Upper lobe of left lung (tissue), 4 donors: Measurements from ENCODE around the gene PIP5K1C.

Experiments
- EP300 ChIP-seq, 4 donors: sonication (generic); formaldehyde crosslinking; IDR thresholded peaks; one replicate each; pipeline ENCODE4 v1.5.1; 2017; ENCODE audit warnings: antibody characterized with exemption in 4 of 4, control low read depth in 2 of 4
- TF ChIP-seq, protein P1 (sequence below), 6 experiments: fragments of 450-650 bp in 4 of 6; fragments of 200-600 bp in 2 of 6; sonication (generic) in 2 of 6; IDR thresholded peaks; one replicate each; pipeline ENCODE4 v1.5.1; 2016 to 2019; ENCODE audit warnings: antibody characterized with exemption in 6 of 6

DNA sequence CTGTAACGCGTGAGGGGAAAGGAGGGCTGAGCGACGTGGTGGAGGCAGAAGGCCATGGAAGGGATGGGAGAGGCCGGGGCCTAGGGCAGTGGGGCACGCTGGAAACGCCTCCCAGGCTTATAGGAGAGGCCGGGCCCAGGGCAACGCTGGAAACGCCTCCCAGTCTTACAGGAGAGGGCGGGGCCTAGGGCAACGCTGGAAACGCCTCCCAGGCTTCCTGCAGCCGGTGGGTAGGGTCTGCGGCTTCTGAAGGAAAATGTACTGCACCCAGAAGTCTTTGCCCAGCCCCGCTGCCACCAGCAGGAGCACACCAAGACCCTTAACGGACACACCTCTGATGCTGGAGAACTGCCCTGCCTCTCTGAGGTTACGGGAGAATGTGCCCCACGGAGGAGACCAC is 82.8 kb downstream of the PIP5K1C start:
- TF ChIP-seq, protein P1, sequence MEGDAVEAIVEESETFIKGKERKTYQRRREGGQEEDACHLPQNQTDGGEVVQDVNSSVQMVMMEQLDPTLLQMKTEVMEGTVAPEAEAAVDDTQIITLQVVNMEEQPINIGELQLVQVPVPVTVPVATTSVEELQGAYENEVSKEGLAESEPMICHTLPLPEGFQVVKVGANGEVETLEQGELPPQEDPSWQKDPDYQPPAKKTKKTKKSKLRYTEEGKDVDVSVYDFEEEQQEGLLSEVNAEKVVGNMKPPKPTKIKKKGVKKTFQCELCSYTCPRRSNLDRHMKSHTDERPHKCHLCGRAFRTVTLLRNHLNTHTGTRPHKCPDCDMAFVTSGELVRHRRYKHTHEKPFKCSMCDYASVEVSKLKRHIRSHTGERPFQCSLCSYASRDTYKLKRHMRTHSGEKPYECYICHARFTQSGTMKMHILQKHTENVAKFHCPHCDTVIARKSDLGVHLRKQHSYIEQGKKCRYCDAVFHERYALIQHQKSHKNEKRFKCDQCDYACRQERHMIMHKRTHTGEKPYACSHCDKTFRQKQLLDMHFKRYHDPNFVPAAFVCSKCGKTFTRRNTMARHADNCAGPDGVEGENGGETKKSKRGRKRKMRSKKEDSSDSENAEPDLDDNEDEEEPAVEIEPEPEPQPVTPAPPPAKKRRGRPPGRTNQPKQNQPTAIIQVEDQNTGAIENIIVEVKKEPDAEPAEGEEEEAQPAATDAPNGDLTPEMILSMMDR (IDR thresholded peaks at IDR 0.05), result no peak
- TF ChIP-seq EP300 (IDR thresholded peaks at IDR 0.05), result no peak
